PC-9 (cell line): ENCODE results near the gene PARG.
"Not testable (repeated sequence)": the region's sequence is repeated elsewhere in the genome, so short reads cannot be mapped to it uniquely, and the experiment has no call there.

Experiments used
- CTCF ChIP-seq: fragments of 200-600 bp; sonication (generic); conservative IDR thresholded peaks from 2 replicates; pipeline ENCODE4 v1.6.1; 2017; ENCODE audit warnings: mixed run types, antibody characterized with exemption, mild to moderate bottlenecking, moderate library complexity
- EZH2 ChIP-seq: fragments of 200-600 bp; sonication (generic); IDR thresholded peaks from 2 replicates; pipeline ENCODE4 v1.8.0; 2017; ENCODE audit warnings: antibody characterized with exemption, low read depth

- not testable (repeated sequence) for TF ChIP-seq CTCF, EZH2
These were observed 28.6 kb upstream of the PARG start for GRCh38 chr10:49970331-49970857.
